ENCODE data around the gene EXD3. TPM values are rescaled to one million over a fixed set of nuclear protein-coding genes. Genes with fewer than 3 reads are reported as not detected.

The EXD3 gene
- polyA plus RNA-seq, 2 of the 4 experiments (the other 2 are of a cell fraction), result 3.4 to 4.5 TPM

Other genes with a start within 250 kb of the EXD3 start
- 17.5 and 22.3 TPM in 2 replicates for gene ANAPC2, start 234.6 kb downstream of the EXD3 start, polyA plus RNA-seq (2011; rRNA removed)
- 35.4 to 40.7 TPM (median 39.9 TPM) in 3 replicates for gene ANAPC2, start 234.6 kb downstream of the EXD3 start, polyA plus RNA-seq (2017; fragmentation: RNase III; extraction: RNeasy Plus Mini Kit Qiagen cat#74134 plus additional on column Dnase treatment)
- gene SSNA1, start 234.5 kb downstream of the EXD3 start, polyA plus RNA-seq (2011; rRNA removed), result 52.6 and 54.1 TPM in 2 replicates
- 89.2 to 102 TPM (median 102 TPM) in 3 replicates for gene SSNA1, start 234.5 kb downstream of the EXD3 start, polyA plus RNA-seq (2017; fragmentation: RNase III; extraction: RNeasy Plus Mini Kit Qiagen cat#74134 plus additional on column Dnase treatment)
- gene TPRN, start 222.4 kb downstream of the EXD3 start, polyA plus RNA-seq (2011; rRNA removed), result 2.1 and 2.4 TPM in 2 replicates
- gene TPRN, start 222.4 kb downstream of the EXD3 start, polyA plus RNA-seq (2017; fragmentation: RNase III; extraction: RNeasy Plus Mini Kit Qiagen cat#74134 plus additional on column Dnase treatment), result 5.3 to 6.5 TPM (median 6.3 TPM) in 3 replicates
- 47.3 and 51.8 TPM in 2 replicates for gene TMEM203, start 217.5 kb downstream of the EXD3 start, polyA plus RNA-seq (2011; rRNA removed)
- gene TMEM203, start 217.5 kb downstream of the EXD3 start, polyA plus RNA-seq (2017; fragmentation: RNase III; extraction: RNeasy Plus Mini Kit Qiagen cat#74134 plus additional on column Dnase treatment), result 29.2 to 31.0 TPM (median 31.0 TPM) in 3 replicates
- 5.6 and 6.4 TPM in 2 replicates for gene NDOR1, start 217.5 kb downstream of the EXD3 start, polyA plus RNA-seq (2011; rRNA removed)
- 17.9 to 19.5 TPM (median 17.9 TPM) in 3 replicates for gene NDOR1, start 217.5 kb downstream of the EXD3 start, polyA plus RNA-seq (2017; fragmentation: RNase III; extraction: RNeasy Plus Mini Kit Qiagen cat#74134 plus additional on column Dnase treatment)
- gene RNF208, start 200.9 kb downstream of the EXD3 start, polyA plus RNA-seq (2011; rRNA removed), result 0.06 and 0.29 TPM in 2 replicates
- gene RNF208, start 200.9 kb downstream of the EXD3 start, polyA plus RNA-seq (2017; fragmentation: RNase III; extraction: RNeasy Plus Mini Kit Qiagen cat#74134 plus additional on column Dnase treatment), result 1.0 to 1.7 TPM (median 1.7 TPM) in 3 replicates
- 0.30 and 0.32 TPM in 2 replicates for gene CYSRT1, start 198.0 kb downstream of the EXD3 start, polyA plus RNA-seq (2011; rRNA removed)
- gene CYSRT1, start 198.0 kb downstream of the EXD3 start, polyA plus RNA-seq (2017; fragmentation: RNase III; extraction: RNeasy Plus Mini Kit Qiagen cat#74134 plus additional on column Dnase treatment), result 0.81 to 1.0 TPM (median 0.87 TPM) in 3 replicates
- gene RNF224, start 195.7 kb downstream of the EXD3 start, polyA plus RNA-seq (2011; rRNA removed), result not detected in 2 replicates
- 0.04 to 0.07 TPM (median 0.07 TPM) in 3 replicates for gene RNF224, start 195.7 kb downstream of the EXD3 start, polyA plus RNA-seq (2017; fragmentation: RNase III; extraction: RNeasy Plus Mini Kit Qiagen cat#74134 plus additional on column Dnase treatment)
- not detected in 2 replicates for gene SLC34A3, start 192.3 kb downstream of the EXD3 start, polyA plus RNA-seq (2011; rRNA removed)
- 0.04 to 0.05 TPM (median 0.05 TPM) in 3 replicates for gene SLC34A3, start 192.3 kb downstream of the EXD3 start, polyA plus RNA-seq (2017; fragmentation: RNase III; extraction: RNeasy Plus Mini Kit Qiagen cat#74134 plus additional on column Dnase treatment)
- gene TUBB4B, start 181.9 kb downstream of the EXD3 start, polyA plus RNA-seq (2011; rRNA removed), result 256 and 268 TPM in 2 replicates
- gene TUBB4B, start 181.9 kb downstream of the EXD3 start, polyA plus RNA-seq (2017; fragmentation: RNase III; extraction: RNeasy Plus Mini Kit Qiagen cat#74134 plus additional on column Dnase treatment), result 646 to 795 TPM (median 671 TPM) in 3 replicates
- not detected in 2 replicates for gene STPG3, start 171.9 kb downstream of the EXD3 start, polyA plus RNA-seq (2011; rRNA removed)
- gene STPG3, start 171.9 kb downstream of the EXD3 start, polyA plus RNA-seq (2017; fragmentation: RNase III; extraction: RNeasy Plus Mini Kit Qiagen cat#74134 plus additional on column Dnase treatment), result not detected in 3 replicates
- 31.8 and 33.8 TPM in 2 replicates for gene NELFB, start 167.8 kb downstream of the EXD3 start, polyA plus RNA-seq (2011; rRNA removed)
- gene NELFB, start 167.8 kb downstream of the EXD3 start, polyA plus RNA-seq (2017; fragmentation: RNase III; extraction: RNeasy Plus Mini Kit Qiagen cat#74134 plus additional on column Dnase treatment), result 44.4 to 46.3 TPM (median 45.3 TPM) in 3 replicates
- gene TOR4A, start 145.4 kb downstream of the EXD3 start, polyA plus RNA-seq (2011; rRNA removed), result 8.7 and 9.8 TPM in 2 replicates
- 15.6 to 18.6 TPM (median 17.5 TPM) in 3 replicates for gene TOR4A, start 145.4 kb downstream of the EXD3 start, polyA plus RNA-seq (2017; fragmentation: RNase III; extraction: RNeasy Plus Mini Kit Qiagen cat#74134 plus additional on column Dnase treatment)
- gene NRARP, start 120.9 kb downstream of the EXD3 start, polyA plus RNA-seq (2011; rRNA removed), result 3.2 and 5.1 TPM in 2 replicates
- gene NRARP, start 120.9 kb downstream of the EXD3 start, polyA plus RNA-seq (2017; fragmentation: RNase III; extraction: RNeasy Plus Mini Kit Qiagen cat#74134 plus additional on column Dnase treatment), result 1.3 to 1.4 TPM (median 1.3 TPM) in 3 replicates
- 0.44 and 0.58 TPM in 2 replicates for gene NOXA1, start 231 bp upstream of the EXD3 start, polyA plus RNA-seq (2011; rRNA removed)
- 1.1 to 1.9 TPM (median 1.5 TPM) in 3 replicates for gene NOXA1, start 231 bp upstream of the EXD3 start, polyA plus RNA-seq (2017; fragmentation: RNase III; extraction: RNeasy Plus Mini Kit Qiagen cat#74134 plus additional on column Dnase treatment)
- 0.18 and 0.22 TPM in 2 replicates for gene ENTPD8, start 18.2 kb upstream of the EXD3 start, polyA plus RNA-seq (2011; rRNA removed)
- gene ENTPD8, start 18.2 kb upstream of the EXD3 start, polyA plus RNA-seq (2017; fragmentation: RNase III; extraction: RNeasy Plus Mini Kit Qiagen cat#74134 plus additional on column Dnase treatment), result 0.21 to 0.41 TPM (median 0.36 TPM) in 3 replicates
- 16.0 and 20.0 TPM in 2 replicates for gene NSMF, start 36.2 kb upstream of the EXD3 start, polyA plus RNA-seq (2011; rRNA removed)
- 29.2 to 35.0 TPM (median 33.0 TPM) in 3 replicates for gene NSMF, start 36.2 kb upstream of the EXD3 start, polyA plus RNA-seq (2017; fragmentation: RNase III; extraction: RNeasy Plus Mini Kit Qiagen cat#74134 plus additional on column Dnase treatment)
- 0.31 and 0.58 TPM in 2 replicates for gene PNPLA7, start 127.2 kb upstream of the EXD3 start, polyA plus RNA-seq (2011; rRNA removed)
- 0.92 to 1.3 TPM (median 1.1 TPM) in 3 replicates for gene PNPLA7, start 127.2 kb upstream of the EXD3 start, polyA plus RNA-seq (2017; fragmentation: RNase III; extraction: RNeasy Plus Mini Kit Qiagen cat#74134 plus additional on column Dnase treatment)
- 19.2 and 19.7 TPM in 2 replicates for gene MRPL41, start 128.7 kb upstream of the EXD3 start, polyA plus RNA-seq (2011; rRNA removed)
- 51.0 to 54.4 TPM (median 52.4 TPM) in 3 replicates for gene MRPL41, start 128.7 kb upstream of the EXD3 start, polyA plus RNA-seq (2017; fragmentation: RNase III; extraction: RNeasy Plus Mini Kit Qiagen cat#74134 plus additional on column Dnase treatment)
- 26.7 and 28.2 TPM in 2 replicates for gene DPH7, start 155.8 kb upstream of the EXD3 start, polyA plus RNA-seq (2011; rRNA removed)
- gene DPH7, start 155.8 kb upstream of the EXD3 start, polyA plus RNA-seq (2017; fragmentation: RNase III; extraction: RNeasy Plus Mini Kit Qiagen cat#74134 plus additional on column Dnase treatment), result 28.8 to 35.2 TPM (median 33.4 TPM) in 3 replicates
- 16.0 and 19.6 TPM in 2 replicates for gene ZMYND19, start 167.3 kb upstream of the EXD3 start, polyA plus RNA-seq (2011; rRNA removed)
- gene ZMYND19, start 167.3 kb upstream of the EXD3 start, polyA plus RNA-seq (2017; fragmentation: RNase III; extraction: RNeasy Plus Mini Kit Qiagen cat#74134 plus additional on column Dnase treatment), result 35.7 to 38.7 TPM (median 37.5 TPM) in 3 replicates
- gene ARRDC1, start 182.5 kb upstream of the EXD3 start, polyA plus RNA-seq (2011; rRNA removed), result 20.7 and 23.8 TPM in 2 replicates
- gene ARRDC1, start 182.5 kb upstream of the EXD3 start, polyA plus RNA-seq (2017; fragmentation: RNase III; extraction: RNeasy Plus Mini Kit Qiagen cat#74134 plus additional on column Dnase treatment), result 20.6 to 22.5 TPM (median 22.0 TPM) in 3 replicates
- gene EHMT1, start 195.8 kb upstream of the EXD3 start, polyA plus RNA-seq (2011; rRNA removed), result 33.6 and 41.3 TPM in 2 replicates
- gene EHMT1, start 195.8 kb upstream of the EXD3 start, polyA plus RNA-seq (2017; fragmentation: RNase III; extraction: RNeasy Plus Mini Kit Qiagen cat#74134 plus additional on column Dnase treatment), result 45.6 to 52.9 TPM (median 48.0 TPM) in 3 replicates